Uterus (tissue), 2 donors: ENCODE data around the gene ZNF524.

Source experiments
- CTCF ChIP-seq, 4 experiments: fragments of 200-600 bp in 2 of 4; fragments of 450-650 bp in 2 of 4; sonication (generic) in 2 of 4; IDR thresholded peaks; one replicate each; pipeline ENCODE4 v1.5.1; 2016 to 2019; ENCODE audit warnings: antibody characterized with exemption in 4 of 4, mild to moderate bottlenecking in 2 of 4, moderate library complexity in 1 of 4
- POLR2A ChIP-seq, 2 donors: fragments of 450-650 bp; IDR thresholded peaks; one replicate each; pipeline ENCODE4 v1.6.1; 2016; ENCODE audit warnings: antibody characterized with exemption in 2 of 2, mild to moderate bottlenecking in 1 of 2, moderate library complexity in 1 of 2

DNA sequence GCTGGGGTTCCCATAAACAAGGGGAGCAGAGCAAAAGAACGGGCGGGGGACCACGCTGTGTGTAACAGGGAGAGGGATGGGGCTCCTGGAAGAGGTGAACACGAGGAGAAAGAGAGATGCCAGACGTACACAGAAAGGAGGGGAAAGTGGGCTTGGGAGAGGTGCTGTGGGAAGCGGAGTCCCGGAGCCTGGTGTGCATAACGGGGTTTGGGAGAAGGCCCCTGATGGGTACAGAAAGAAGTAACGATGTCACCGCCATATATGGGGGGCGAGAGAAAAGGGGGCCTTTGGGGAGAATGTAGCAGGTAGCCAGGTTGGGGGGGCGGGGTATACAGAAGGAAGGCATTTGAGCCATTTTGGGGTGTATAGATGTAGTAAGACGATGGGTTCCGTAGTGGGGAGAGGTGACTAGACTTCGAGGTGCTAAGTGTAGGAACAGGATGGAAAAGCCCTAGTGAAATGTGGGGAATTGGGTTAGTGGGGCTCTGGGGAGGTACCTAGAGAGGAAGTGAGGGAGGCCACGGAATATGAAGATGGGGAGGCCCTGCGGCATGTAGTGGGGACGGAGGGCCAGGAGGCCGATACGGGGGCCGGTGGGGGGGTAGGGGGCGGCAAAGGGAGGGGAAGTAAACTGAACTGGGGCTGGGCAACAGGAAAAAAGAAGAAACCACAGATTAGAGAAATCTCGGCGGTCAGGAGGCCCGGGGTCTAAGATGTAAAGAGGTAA is 41.5 kb downstream of the ZNF524 start:
- no peak for TF ChIP-seq CTCF (IDR thresholded peaks at IDR 0.05)
- TF ChIP-seq POLR2A (IDR thresholded peaks at IDR 0.05): no peak
